Epithelial cell of esophagus (primary cell): ENCODE measurements around the gene UBE2J1.

Experiments used
- DNase-seq: peaks from one replicate; pipeline ENCODE4 v3.0.0; 2010; ENCODE audit warnings: low read depth
- H3K4me3 ChIP-seq: 2 replicates; pipeline ENCODE4 v1.5.1; 2011; ENCODE audit warnings: mild to moderate bottlenecking, low read length, control low read depth
- TF ChIP-seq, protein P1 (sequence below): IDR thresholded peaks from 2 replicates; pipeline ENCODE4 v1.5.1; 2011; ENCODE audit warnings: low read depth, mild to moderate bottlenecking, low read length, control low read depth, inconsistent platforms; ENCODE audit not compliant: insufficient read depth; ENCODE audit errors: missing control alignments

Gene UBE2J1

GRCh38 chr6:89361171-89361570, 8.6 kb upstream of the UBE2J1 start:
- no peak for DNase-seq
- H3K4me3 ChIP-seq, result no peak overlapping the region

GRCh38 chr6:89360415-89360999, 8.0 kb upstream of the UBE2J1 start:
- DNase-seq, result no peak
- TF ChIP-seq, protein P1, sequence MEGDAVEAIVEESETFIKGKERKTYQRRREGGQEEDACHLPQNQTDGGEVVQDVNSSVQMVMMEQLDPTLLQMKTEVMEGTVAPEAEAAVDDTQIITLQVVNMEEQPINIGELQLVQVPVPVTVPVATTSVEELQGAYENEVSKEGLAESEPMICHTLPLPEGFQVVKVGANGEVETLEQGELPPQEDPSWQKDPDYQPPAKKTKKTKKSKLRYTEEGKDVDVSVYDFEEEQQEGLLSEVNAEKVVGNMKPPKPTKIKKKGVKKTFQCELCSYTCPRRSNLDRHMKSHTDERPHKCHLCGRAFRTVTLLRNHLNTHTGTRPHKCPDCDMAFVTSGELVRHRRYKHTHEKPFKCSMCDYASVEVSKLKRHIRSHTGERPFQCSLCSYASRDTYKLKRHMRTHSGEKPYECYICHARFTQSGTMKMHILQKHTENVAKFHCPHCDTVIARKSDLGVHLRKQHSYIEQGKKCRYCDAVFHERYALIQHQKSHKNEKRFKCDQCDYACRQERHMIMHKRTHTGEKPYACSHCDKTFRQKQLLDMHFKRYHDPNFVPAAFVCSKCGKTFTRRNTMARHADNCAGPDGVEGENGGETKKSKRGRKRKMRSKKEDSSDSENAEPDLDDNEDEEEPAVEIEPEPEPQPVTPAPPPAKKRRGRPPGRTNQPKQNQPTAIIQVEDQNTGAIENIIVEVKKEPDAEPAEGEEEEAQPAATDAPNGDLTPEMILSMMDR, result no peak
- no peak overlapping the region for H3K4me3 ChIP-seq

More at GRCh38 chr6:89361171-89361570, 8.6 kb upstream of the UBE2J1 start:
- TF ChIP-seq, protein P1, result no peak

GRCh38 chr6:89359561-89359960, 7.0 kb upstream of the UBE2J1 start:
- TF ChIP-seq, protein P1, result no peak
- no peak for DNase-seq
- H3K4me3 ChIP-seq, result no peak overlapping the region

DNA sequence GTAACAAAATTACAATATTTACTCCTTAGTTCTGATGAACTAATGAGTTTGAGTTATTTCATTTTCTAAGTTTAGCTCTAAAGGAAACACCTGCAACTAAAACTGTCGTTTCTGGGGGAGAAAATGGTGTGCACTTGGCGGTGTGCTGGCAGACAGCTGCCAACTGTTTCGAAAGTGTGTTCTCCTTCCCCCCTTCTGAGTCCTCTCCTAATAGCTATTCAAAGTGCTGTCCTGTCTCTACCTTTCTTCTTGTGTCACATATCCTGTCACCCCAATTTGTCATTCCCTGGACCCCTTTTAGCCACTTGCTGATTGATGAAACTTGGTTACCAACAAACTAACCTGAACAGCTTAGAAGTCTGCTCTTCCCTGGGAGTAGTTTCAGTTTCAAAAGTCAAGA, 4.9 kb upstream of the UBE2J1 start:
- H3K4me3 ChIP-seq, result no peak overlapping the region
- TF ChIP-seq, protein P1, result no peak
- no peak for DNase-seq

DNA sequence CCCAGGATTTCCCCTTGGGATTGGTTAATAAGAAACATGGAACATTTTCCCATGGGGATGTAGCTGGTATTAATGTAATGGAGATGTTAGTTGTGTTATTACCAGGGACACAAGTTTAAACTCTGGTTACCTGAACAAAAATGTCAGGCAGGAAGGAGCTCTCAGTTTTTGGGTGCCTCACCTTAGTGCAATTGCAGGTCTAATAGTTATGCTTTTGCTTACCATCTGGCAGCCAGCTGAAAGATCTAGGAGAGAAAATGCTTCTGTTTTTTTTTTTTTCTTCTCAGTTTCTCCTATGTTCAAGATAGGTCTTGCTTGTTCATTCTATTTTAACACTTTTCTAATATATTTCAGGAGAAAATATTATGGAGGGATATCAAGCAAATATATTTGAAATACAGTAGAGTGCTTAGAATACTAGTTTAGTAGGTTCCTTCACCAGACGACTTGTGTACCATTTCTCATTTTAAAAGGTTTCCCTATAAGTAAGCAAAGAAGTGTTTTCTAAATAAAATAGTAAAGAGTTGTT, 4.2 kb upstream of the UBE2J1 start:
- no peak for DNase-seq
- no peak overlapping the region for H3K4me3 ChIP-seq
- TF ChIP-seq, protein P1, result no peak

DNA sequence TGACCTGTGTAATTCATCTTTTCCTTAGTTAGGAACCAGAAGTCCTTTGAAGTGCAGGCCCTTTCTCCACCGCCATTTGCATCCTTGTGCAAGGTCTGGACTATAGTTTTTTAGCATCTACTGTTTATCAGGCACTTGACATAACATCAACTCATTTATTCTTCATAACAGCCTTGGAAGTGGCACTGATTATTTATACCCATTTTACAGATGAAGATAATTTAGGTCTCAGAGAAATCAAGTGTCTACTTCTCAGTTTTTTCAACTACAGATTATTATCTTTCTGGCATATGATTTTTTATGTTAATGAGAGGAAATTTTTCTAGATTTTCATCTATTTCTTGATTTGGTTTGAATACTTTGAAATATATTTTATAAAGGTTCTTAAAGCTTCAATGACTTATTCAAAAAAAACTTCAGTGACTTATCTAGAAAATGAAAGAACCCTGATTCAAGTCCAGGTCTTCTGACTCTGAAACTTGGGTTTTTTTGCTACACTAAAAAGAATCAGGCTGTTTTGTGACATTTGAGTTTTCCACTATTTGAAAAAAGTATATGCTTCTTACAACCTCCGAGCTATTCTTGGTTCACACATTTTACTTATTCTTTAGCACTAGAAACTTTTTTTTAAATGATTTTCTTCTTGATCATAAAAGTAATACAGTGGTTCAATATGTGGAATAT, 3.1 kb upstream of the UBE2J1 start:
- no peak overlapping the region for H3K4me3 ChIP-seq
- TF ChIP-seq, protein P1, result no peak
- DNase-seq, result no peak
